GM18519 (cell line): Measurements from ENCODE around the gene BOLL.
"Not testable (repeated sequence)": the region's sequence is repeated elsewhere in the genome, so short reads cannot be mapped to it uniquely, and the experiment has no call there.

Experiments used
- ATAC-seq: cut with Tn5 transposase; IDR thresholded peaks from one replicate; pipeline ENCODE4 v1.9.1; 2021; ENCODE audit warnings: mild to moderate bottlenecking, moderate library complexity; ENCODE audit not compliant: unreplicated experiment, low FRiP score

BOLL gene, protein sequence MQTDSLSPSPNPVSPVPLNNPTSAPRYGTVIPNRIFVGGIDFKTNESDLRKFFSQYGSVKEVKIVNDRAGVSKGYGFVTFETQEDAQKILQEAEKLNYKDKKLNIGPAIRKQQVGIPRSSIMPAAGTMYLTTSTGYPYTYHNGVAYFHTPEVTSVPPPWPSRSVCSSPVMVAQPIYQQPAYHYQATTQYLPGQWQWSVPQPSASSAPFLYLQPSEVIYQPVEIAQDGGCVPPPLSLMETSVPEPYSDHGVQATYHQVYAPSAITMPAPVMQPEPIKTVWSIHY

DNA sequence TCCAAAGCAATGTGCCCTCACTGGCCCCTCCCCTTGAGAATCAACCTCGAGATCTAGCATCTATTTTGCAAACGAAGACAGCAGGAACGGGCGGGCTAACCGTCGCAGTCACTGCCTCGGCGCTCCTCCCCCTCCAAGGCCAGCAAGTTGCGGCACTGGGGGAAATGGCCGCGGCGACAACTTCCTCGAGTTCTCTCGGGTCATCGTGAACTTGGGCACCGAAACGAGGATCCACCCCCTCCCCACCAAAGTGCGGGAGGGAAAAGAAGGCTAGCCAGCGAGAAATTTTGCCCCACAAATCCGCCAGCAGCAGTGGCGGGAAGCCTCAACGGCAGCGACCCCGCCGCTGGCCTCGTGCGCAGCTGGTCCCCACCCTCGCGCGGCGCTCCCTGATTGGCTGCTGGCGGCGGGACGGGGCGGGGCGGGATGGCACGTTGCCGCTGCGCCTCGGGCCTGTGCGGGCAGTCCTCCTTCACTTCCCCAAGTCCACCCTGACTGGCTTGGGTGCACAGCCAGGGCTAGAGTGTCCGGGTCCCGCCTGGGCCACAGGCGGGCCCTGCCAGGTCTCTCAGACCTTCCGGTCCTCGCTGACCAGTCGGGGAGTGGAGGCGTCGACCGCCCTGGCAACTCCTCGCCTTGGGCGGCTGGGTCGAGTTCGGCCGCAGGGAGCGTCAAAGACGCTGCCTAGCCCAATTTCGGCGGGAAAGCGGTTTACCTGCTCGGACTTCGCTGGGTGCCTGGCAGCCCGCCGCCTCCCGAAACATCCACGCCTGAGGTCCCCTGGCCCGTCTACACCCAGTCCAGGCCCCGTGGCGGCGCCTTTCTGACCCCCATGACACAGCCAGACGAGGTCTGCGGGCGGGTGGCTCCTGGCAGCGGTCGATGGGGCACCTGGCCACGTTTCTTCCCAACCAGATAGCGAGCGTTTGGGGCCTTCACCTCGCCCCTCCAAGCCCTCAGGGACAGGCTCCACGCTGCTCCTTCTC, at the start of gene BOLL:
TSS of gene BOLL (minus strand) at position 364 of the 986 bp plus-strand sequence. CDS start 3,469 bp downstream, outside the sequence.
- ATAC-seq: no peak

GRCh38 chr2:197834771-197835170, 49.7 kb upstream of the BOLL start:
- not testable (repeated sequence) for ATAC-seq

DNA sequence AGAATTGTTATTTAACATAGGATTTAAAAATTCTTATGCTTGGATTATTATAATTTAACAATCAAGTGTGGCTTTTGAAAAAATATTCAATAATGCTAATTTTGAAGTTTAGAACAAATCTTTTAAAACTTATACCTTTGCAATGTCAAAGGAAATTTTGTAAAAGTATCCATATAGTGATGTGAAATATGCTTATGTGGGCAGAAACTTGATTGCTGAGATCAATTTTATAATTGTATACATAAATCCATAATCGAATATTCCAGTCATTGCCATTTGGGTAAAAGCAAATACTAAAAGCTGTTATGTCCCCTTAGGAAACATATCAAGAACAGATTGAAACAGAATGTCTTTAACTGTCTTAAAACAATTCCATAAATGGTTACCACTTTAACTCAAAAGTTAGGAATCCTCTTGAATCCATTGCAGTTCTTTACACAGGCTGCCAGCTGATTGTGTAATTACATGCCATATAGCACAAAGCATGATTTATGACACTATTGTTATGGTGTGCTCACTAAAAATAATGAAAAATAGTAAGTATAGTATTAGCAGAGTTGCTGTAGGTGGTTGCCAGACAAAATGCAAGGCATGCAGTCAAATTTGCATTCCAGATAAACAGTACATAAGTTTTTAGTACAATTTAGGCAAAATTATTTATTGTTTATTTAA, 43.5 kb upstream of the BOLL start:
- ATAC-seq: no peak

GRCh38 chr2:197827618-197828017, 42.5 kb upstream of the BOLL start:
- no peak for ATAC-seq

DNA sequence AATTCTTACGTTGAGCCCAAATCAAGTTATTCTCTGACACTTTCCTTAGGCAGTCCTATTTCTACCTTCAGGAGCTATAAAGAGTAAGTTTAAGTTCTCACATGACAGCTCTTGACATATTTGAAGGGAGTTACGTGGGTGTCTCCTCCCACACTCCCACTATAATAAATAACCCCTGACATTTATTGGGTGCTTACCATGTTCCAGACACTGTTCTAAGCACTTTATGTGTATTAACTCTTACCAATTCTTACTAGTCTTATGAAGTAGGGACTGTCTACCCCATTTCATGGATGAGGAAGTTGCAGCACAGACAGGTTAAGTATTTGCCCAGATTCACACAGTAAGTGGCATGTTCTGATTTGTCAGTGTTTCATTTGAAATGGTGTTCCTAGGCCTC, 37.2 kb upstream of the BOLL start:
- no peak for ATAC-seq

GRCh38 chr2:197821550-197822289, 36.6 kb upstream of the BOLL start:
- ATAC-seq: no peak

DNA sequence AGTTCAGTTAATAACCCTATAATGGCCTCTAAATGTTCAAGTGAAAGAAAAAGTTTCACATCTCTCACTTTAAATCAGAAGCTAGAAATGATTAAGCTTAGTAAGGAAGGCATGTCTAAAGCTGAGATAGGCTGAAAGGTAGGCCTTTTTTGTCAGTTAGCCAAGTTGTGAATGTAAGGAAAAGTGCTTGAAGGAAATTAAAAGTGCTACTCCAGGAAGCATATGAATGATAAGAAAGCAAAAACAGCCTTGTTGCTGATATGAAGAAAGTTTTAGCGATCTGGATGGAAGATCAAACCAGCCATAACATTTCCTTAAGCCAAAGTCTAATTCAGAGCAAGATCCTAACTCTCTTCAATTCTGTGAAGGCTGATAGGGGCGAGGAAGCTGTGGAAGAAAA, 29.4 kb upstream of the BOLL start:
- ATAC-seq: no peak

DNA sequence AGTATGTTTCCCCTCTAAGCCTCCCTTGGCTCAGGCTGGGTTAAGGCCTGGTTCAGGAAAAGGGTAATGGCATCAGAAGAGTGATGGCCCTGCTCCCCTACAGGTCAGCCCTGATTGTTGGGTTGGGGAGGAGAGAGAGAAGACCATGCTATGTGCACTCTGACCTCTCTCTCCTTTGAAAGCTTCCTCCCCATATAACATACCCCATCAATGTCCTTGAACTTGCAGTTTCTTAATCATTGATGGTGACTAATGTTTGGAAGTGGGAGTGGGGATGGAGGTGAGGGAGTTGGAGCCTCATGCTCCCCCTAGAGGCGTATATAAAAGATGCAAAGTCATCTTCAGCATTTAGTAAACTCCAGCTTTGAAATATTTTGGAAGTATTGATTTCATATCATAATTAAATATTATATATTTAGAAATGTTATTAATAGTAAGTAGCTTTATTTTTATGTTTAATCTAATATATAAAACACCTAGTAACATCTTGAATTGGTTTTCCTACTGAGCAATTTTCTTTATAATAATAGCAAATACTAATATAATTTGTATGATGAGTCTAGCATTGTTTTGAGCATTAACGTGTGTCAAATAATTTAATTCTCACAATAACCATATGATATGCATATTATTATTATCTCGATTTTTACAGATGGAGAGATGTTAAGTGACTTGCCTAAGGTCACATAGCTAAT, 28.1 kb upstream of the BOLL start:
- ATAC-seq: no peak

DNA sequence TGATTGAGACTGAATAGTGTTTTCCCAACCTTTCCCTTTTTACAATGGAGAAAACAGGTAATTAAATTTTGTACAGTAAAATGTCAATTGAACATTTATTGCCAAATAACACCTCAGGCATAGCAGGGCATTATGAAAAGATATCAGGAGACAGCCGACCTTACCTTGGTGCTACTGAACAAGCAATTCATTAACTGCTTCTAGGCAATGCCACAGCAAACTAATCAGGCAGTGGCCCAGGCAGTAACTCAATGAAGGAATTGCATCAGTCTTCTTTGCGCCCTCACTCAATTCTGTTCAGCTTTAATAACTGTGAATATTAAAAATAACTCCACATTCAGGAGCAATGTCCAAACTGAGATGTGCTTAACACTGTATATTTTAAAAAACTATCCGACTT, 25.4 kb upstream of the BOLL start:
- no peak for ATAC-seq

DNA sequence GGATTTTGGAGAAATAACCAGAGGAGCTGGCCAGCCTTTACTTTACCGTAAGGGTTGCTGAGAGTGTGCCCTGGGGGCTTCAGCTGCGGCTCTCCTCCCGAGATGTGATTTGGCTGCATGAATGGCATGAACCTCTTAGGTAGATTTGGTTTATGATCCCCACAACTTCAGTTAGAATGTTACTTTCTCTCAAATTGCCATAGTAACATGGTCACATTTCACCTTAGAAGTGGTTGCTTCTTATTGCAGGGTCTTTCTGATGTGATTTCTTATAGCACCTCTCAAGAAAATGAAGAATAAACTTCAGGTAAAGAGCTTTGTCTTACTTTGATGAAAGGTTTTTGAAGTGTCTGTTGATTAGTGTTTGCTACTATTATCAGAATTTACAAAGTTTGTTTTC, 24.9 kb upstream of the BOLL start:
- ATAC-seq: no peak

GRCh38 chr2:197809064-197809463, 23.9 kb upstream of the BOLL start:
- ATAC-seq: no peak

DNA sequence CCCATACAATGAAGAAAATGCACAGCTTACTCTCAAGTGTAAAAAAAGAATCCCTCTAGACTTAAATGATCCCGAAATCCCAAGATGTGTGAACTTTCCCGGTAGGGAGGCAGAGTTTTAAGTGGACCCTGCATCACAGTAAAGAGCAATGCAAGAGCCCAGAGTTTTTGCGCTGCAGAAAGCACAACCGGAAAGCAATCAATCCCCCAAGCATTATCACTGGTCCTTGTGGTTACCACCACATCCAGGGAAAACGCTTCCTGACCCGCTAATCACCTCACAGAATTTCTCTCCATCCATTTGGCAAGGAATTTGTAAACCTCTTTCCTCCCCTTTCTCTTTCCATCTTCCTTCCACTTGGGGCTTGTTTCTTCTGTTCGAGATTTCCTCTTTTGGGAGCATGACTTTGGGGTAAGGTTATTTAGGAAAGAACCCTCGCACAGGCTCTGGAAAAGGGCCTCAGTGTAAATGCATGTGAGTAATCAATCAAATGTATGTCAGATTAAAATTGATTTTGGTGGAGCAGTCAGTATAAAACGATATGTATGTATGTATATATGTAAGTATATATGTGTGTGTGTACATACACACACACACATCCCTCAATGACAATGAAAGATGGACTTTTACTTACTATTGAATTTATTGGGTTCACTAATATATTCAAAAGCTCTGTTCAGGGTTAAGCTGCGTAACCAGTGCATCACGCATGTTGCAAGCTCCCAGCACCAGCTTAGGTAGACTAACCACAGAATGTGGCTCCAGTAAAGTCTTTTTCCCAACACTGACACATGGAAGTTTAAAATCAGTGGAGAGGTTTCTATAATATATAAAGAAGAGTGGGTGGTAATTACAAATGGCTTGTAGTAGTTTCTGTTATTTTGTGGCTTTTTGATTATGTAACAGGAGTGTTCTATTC, 20.9 kb upstream of the BOLL start:
- no peak for ATAC-seq

GRCh38 chr2:197804758-197805714, 19.9 kb upstream of the BOLL start:
- no peak for ATAC-seq

DNA sequence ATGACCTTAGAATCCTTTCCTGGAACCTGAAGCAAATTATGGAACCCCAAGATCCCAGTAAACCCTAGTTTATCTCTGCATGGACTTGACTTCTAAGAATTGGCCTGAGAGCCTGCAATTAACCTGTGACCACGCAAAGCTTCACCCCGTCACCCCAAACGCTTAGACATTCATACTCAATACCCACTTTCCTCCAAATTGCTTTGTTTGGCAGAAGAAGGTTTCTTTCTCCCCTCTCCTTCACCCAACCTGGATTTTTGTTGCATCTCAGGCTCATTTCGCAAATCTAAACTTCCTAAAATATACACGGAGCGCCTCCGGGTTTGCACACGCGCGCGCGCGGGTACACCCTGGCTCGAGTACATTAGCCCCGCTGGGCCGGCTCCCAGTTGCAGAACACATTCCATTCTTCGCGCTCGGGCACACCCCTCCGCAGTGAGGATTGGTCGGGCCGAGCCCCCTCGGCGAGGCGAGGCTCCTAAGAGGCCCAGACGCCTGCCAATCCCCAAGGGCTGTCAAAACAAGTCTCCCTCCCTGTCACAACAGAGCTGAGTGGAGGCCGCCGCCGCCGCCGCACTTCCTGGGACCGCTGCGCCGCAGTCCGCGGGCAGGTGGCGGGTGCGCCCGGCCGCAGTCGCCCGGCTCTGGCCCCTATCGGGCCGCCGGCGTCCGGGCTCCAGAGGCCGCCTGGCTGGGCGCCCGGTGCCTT, 19.1 kb upstream of the BOLL start, which contains the start of gene PLCL1:
TSS of gene PLCL1 (plus strand) at position 545 of the 709 bp plus-strand sequence.
- ATAC-seq: peak; percentile 99

DNA sequence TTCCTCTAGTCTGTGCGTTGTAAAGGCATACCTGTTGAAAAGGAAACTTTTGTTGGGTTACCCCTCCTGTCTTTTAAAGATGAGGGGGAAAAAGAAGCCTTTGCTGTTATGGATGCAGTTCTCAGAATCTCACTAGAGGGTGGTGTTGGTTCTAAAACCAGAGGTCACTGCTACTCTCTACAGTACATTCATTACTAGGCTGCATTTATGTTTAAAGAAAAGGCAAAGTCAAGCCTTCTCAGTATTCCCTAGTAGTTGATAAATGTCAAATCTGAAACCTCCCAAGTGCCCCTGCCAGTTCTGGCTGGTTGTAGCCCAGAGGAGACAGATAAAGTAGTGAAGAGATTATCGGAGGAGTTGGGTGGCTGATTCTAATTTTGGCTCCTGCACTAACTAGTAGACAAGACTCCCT, 17.9 kb upstream of the BOLL start:
- ATAC-seq: no peak

GRCh38 chr2:197801033-197801432, 15.9 kb upstream of the BOLL start:
- no peak for ATAC-seq

DNA sequence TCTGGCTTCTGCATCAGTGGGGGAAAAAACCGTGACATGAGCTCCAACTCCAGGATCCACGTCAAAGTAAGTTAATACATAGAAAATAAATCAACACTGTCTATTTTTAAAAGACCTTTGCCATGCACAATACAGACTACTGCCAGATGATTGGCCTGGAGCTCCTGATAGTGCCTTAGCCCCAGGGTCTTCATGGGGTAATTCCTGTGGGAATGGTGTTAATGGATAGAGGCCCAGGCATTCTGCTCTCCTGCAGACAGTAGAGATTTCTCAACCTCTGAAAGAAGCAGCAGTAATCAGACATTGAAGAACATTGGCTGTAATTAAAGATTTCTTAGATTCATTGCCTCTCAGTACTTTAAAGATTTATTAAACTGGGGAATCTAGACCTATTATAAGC, 15.0 kb upstream of the BOLL start:
- no peak for ATAC-seq
